ENCODE results near the gene PLAGL1.
A peak's percentile ranks its signal among the peaks of the same experiment; 100 is the strongest.
"Not testable (repeated sequence)": the region's sequence is repeated elsewhere in the genome, so short reads cannot be mapped to it uniquely, and the experiment has no call there.

The PLAGL1 gene, protein sequence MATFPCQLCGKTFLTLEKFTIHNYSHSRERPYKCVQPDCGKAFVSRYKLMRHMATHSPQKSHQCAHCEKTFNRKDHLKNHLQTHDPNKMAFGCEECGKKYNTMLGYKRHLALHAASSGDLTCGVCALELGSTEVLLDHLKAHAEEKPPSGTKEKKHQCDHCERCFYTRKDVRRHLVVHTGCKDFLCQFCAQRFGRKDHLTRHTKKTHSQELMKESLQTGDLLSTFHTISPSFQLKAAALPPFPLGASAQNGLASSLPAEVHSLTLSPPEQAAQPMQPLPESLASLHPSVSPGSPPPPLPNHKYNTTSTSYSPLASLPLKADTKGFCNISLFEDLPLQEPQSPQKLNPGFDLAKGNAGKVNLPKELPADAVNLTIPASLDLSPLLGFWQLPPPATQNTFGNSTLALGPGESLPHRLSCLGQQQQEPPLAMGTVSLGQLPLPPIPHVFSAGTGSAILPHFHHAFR

GRCh38 chr6:144008120-144008811 lies at the start of gene PLAGL1:
PLAGL1 (minus strand) TSS chr6:144008259; CDS start chr6:143948136, 60,123 bp downstream.
- no peak for DNase-seq (ENCODE audit: low read depth)

GRCh38 chr6:144055121-144055931 lies 47.3 kb upstream of the PLAGL1 start:
- no peak for DNase-seq (ENCODE audit: low read depth)

DNA sequence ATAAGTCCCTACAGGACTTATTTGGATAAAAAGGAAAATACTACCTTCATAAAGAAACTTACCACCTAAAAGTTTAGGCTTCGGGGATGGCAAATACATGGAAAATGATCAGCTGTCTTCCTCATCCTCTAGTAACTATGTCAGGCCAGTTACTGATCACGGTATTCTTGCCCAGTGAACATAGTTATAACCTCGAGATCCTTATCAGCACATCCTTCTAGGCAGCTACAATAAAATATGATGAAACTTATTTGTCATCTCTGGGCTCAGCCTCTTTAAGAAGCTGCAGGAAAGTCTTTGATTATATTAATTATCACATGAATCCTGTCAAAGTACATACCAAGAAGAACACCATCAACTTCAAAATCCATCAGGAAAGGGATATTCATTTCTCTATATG lies 45.5 kb upstream of the PLAGL1 start:
- no peak for DNase-seq (ENCODE audit: low read depth)

GRCh38 chr6:144052488-144052887 lies 44.4 kb upstream of the PLAGL1 start:
- DNase-seq (ENCODE audit: low read depth) = no peak

DNA sequence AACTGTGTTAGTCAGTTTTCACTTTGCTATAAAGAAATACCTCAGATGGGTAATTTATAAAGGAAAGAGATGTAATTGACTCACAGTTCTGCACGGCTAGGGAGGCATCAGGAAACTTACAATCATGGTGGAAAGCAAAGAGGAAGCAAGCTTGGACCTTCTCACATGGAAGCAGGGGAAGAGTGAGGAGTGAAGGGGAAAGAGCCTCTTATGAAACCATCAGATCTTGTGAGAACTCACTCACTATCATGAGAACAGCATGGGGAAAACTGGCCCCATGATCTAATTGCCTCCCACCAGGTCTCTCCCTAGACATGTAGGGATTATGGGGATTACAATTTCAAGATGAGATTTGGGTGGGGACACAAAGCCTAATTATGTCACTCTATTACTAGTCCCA lies 41.3 kb upstream of the PLAGL1 start:
- no peak for DNase-seq (ENCODE audit: low read depth)

GRCh38 chr6:144047688-144048087 lies 39.6 kb upstream of the PLAGL1 start:
- DNase-seq (ENCODE audit: low read depth) = no peak

- not testable (repeated sequence) for DNase-seq (ENCODE audit: low read depth)
Measured at GRCh38 chr6:144046672-144047071, 38.6 kb upstream of the PLAGL1 start.

GRCh38 chr6:144044989-144045388 lies 36.9 kb upstream of the PLAGL1 start:
- DNase-seq (ENCODE audit: low read depth) = not testable (repeated sequence)

GRCh38 chr6:144036835-144037195 lies 28.8 kb upstream of the PLAGL1 start:
- DNase-seq (ENCODE audit: low read depth) = no peak

DNA sequence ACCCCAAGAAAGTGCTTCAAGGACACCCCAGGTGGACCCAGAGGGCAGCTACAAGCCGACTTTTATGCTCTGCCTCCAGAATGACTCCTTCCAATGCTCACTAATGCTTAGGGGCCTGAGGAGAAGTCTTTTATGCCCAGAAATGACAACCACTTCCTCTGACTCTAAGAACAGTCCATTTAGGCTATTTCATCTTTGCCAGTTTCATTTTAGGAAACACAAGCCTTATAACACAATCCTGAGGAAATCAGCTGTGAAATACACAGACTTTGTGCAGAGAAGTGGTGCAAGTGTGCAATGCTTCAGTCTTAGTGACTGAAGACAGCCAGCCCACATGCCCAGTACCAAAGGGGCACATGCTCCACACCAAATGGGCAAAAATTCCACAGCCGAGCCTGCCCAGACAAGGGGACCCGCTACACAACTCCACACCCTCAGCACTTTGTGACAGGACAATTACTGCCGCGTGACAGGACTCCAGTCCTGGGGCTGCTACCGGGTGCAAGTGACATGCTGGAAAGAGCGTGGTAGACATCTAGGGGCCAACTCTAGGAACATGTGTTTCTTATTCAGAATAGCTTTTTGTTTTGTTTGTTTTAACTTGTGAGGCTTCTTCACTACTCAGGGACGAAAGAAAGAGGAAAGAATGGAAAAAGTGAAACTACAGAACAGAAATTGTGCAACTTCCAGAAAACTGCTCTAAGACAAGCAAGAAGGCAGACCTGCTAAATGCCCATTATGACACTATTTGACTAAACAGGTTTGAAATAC lies 28.2 kb upstream of the PLAGL1 start:
- no peak for DNase-seq (ENCODE audit: low read depth)

DNA sequence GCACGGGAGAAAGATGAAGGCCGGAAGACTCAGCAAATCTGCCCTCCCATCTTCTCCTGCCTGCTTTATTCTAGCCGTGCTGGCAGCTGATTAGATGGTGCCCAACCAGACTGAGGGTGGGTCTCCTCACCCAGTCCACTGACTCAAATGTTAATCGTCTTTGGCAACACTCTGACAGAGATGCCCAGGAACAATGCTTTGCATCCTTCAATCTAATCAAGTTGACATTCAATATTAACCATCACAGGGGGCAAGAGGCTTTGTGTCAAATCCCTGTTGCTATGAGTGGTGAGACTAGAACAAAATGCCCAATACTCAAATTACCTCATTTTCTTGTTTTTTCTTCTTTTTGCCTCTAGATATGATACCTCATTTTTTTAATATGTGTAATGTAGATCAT lies 27.4 kb upstream of the PLAGL1 start:
- DNase-seq (ENCODE audit: low read depth) = no peak

DNA sequence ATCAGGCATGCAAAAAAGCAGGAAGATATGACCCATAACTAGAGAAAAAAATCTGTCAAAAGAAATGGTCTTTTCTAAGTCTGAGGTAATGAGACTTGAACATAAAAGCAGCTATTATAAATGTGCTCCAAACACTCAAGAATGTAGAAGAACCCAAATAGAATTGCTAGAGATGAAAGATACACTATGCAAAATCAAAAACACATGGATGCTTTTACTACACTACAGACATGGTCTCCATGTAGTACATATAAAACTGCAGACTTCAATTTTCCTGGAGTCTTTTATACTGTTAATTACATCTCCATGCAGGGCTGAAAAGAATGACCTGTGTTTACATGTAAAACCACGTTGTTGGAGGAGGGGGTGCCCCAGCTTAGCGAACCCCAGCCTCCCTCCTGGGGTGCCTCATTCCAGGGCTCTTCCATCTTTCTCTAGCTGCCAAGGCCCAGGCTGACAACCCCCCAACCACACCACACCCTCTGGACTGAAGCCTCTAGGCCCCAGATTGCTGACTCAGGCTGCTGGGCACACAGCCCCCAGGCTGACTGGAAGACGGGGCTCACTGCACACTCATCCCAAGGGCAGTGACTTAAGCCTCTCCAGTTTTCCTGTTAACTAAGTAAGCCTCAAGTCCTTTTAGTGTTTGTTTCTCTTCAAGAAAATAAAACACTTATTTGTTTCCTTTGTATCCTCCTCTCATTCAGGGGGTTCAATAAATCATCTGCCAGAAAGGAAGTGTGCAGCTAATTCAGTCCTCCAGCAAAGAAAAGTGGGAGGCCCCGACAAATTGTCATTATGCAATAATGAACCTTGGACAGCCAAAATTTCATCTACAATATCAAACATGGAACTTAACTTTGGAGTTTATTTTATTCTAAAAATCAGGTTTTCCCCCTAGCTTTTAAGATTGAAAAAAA lies 26.0 kb upstream of the PLAGL1 start:
- no peak for DNase-seq (ENCODE audit: low read depth)

DNA sequence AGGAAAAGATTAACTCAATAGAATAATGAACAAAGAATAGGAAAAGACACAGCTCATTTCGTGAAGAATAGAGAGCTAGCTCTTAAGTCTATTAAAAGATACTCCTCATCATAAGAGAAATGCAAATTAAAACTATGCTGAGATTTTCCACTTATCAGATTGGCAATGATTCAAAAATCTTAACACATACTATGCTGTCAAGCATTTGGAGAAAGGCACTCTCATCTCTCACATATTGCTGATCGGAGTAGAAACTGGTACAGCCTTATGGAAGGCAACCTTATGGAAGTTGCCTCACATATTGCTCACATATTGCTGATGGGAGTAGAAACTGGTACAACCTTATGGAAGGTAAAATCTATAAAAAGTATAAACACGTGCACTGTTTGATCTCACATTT lies 21.4 kb upstream of the PLAGL1 start:
- no peak for DNase-seq (ENCODE audit: low read depth)

- DNase-seq (ENCODE audit: low read depth) = no peak
Measured at GRCh38 chr6:144027932-144028587, 20.0 kb upstream of the PLAGL1 start.

- DNase-seq (ENCODE audit: low read depth) = no peak
Measured at GRCh38 chr6:144023216-144023615, 15.2 kb upstream of the PLAGL1 start.

GRCh38 chr6:144019929-144020328 lies 11.9 kb upstream of the PLAGL1 start:
- no peak for DNase-seq (ENCODE audit: low read depth)

DNA sequence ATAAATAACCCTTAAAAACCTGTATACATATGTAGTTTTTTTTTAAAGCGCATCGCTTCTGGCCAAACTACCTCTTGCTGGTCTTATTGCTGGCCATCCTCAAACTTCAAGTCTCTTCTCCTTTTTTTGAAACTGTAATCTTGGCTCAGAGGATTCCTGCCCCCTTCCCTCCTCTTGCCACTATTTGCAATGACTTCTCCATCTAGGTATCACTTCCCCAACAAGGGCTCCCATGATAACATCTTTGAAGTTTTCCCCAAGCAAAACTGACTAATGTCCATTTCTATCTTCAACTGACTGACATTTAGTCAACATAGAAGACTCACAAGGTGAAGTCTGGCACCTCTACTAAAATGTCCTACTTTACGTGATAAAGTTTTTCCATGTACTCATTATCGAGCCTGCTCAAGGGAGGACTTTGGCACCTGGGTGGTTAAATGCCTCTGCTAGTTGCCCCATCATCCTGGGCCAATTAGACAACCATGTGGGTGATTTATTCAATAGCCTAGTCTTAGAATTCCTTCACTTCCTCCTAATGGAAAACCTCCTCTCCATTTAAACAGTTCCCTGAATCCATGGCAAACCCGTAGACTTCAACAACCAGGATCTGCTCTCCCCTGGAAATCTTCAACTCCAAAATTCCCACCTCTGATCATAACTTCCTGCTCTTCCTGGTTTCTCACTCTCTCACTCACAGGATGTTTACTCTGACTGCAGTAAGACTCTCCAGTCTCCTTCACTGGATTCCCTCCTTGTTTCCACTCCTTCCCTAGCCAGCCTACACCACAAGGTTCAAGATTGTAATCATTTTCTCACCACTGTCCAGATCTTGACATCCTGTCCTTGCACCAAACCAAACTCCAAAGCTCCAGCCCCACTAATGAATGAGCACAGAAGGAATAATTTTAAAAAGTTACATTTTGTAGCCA lies 9.4 kb upstream of the PLAGL1 start:
- no peak for DNase-seq (ENCODE audit: low read depth)

DNA sequence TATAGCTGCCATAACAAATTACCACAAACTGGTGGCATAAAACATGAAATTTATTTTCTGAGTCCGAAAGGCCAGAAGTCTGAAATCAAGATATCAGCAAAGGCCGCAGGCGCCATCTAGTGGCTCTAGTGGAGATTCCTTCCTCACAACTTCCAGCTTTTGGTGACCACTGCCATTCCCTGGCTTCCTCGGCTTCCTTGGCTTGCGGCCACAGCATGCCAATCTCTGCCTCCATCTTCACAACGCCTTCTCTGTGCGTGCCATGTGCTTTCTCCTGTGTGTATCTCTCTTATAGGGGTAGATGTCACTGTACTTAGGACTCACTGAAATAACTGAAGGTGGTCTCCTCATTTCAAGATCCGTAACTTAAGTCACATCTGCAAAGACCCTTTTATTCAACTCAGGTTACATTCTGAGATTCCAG lies 5.4 kb upstream of the PLAGL1 start:
- peak; percentile 39 for DNase-seq (ENCODE audit: low read depth)

GRCh38 chr6:144012534-144012933 lies 4.5 kb upstream of the PLAGL1 start:
- DNase-seq (ENCODE audit: low read depth) = no peak

Data from stimulated activated CD8-positive, alpha-beta memory T cell treated with anti-CD3 and anti-CD28 coated beads, Interleukin-15, amount 100 ng/mL, for 24 hours (primary cell).